ENCODE measurements around the gene ATG7. TPM values are rescaled to one million over a fixed set of nuclear protein-coding genes. Genes with fewer than 3 reads are reported as not detected.

ATG7 gene
- polyA plus RNA-seq, 4 donors = 7.8 to 16.3 (median 11.6) TPM

DNA sequence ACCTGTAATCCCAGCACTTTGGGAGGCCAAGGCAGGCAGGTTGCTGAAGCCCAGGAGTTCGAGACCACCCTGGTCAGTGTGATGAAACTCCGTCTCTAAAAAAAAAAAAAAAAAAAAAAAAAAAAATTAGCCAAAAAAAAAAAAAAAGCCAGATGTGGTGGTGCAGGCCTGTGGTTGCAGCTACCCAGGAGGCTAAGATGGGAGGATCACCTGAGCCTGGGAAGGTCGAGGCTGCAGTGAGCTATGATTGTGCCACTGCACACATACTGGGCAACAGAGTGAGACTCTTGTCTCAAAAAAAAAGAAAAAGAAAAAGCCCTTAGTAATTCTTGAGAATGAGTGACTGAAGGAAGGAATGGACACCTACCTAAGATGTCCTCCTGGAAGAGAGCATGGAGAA, 266.4 kb downstream of the ATG7 start:
- Histone ChIP-seq H3K4me1 (ENCODE audit: control insufficient read depth in 3 of 3, insufficient read depth in 2 of 3, low read depth in 1 of 3, low read length in 2 of 3) (no peaks in the 10 kb centered on the region), H3K36me3 (ENCODE audit: control insufficient read depth in 3 of 3, insufficient read depth in 2 of 3, low read depth in 1 of 3, low read length in 3 of 3) (peaks cover 0 to 2% (median 0%) of the 10 kb centered on the region in 3 donors), H3K27ac (ENCODE audit: low read depth in 1 of 3, low read length in 2 of 3) (no peak overlapping the region), H3K9me3 (ENCODE audit: control insufficient read depth in 2 of 2, insufficient read depth in 1 of 2, low read depth in 1 of 2, low read length in 1 of 2) (peaks cover 0 to 6% of the 10 kb centered on the region in 2 donors), H3K27me3 (ENCODE audit: control insufficient read depth in 3 of 3, insufficient read depth in 3 of 3, low read length in 3 of 3) (no peaks in the 10 kb centered on the region), H3K4me3 (ENCODE audit: low read depth in 1 of 3, low read length in 3 of 3) (no peak overlapping the region)
- FAIRE-seq (no peak), DNase-seq (no peak)
- 89 to 100% (median 98%) methylated on average over 2 to 3 of the region's 3 CpGs for WGBS, 3 donors

DNA sequence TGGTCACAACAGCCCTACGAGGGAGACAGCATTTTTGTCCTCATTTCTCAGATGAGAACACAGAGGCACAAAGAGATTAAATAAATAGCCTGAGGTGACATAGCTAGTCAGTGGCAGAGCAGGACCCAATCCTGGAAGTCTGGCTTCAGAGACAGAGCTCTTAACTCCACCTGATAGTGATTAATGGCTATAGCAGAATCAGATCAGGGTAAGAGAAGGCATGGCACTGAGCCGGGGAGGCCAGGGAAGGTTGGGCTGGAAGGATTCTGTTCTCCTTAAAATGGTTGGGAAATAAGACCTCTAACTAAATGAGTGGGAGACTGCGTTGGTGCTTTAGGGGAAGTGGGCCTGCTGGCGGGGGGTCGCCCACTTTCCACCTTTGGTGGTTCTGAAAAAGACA, 267.0 kb downstream of the ATG7 start:
- Histone ChIP-seq H3K9me3 (ENCODE audit: control insufficient read depth in 2 of 2, insufficient read depth in 1 of 2, low read depth in 1 of 2, low read length in 1 of 2) (peaks cover 0 to 13% of the 10 kb centered on the region in 2 donors), H3K27ac (ENCODE audit: low read depth in 1 of 3, low read length in 2 of 3) (no peak overlapping the region), H3K4me1 (ENCODE audit: control insufficient read depth in 3 of 3, insufficient read depth in 2 of 3, low read depth in 1 of 3, low read length in 2 of 3) (no peaks in the 10 kb centered on the region), H3K36me3 (ENCODE audit: control insufficient read depth in 3 of 3, insufficient read depth in 2 of 3, low read depth in 1 of 3, low read length in 3 of 3) (peaks cover 0 to 2% (median 0%) of the 10 kb centered on the region in 3 donors), H3K4me3 (ENCODE audit: low read depth in 1 of 3, low read length in 3 of 3) (no peak overlapping the region), H3K27me3 (ENCODE audit: control insufficient read depth in 3 of 3, insufficient read depth in 3 of 3, low read length in 3 of 3) (no peaks in the 10 kb centered on the region)
- 91 to 95% (median 93%) methylated on average over 5 of the region's 5 CpGs for WGBS, 3 donors
- DNase-seq = no peak
- no peak for FAIRE-seq

DNA sequence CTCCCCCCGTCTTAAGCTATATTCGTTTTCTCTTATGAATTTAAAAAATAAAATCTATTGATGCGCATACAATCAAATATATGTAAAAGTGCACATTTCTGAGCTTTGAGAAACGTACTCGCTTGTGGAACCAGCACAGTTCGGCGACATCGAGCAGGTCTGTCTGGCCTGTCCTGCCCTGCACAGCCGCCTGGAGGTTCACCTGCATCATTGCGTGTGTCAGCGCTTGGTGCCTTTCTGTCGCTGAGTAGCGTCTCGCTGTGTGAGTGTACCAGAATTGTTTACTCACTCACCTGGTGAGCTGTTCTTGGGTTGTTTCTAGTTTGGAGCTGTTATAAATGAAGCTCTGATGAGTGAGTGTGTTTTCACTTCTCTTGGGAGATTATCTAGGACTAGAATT, 267.5 kb downstream of the ATG7 start:
- FAIRE-seq (no peak), DNase-seq (no peak)
- Histone ChIP-seq H3K4me1 (ENCODE audit: control insufficient read depth in 3 of 3, insufficient read depth in 2 of 3, low read depth in 1 of 3, low read length in 2 of 3) (no peaks in the 10 kb centered on the region), H3K27ac (ENCODE audit: low read depth in 1 of 3, low read length in 2 of 3) (no peak overlapping the region), H3K4me3 (ENCODE audit: low read depth in 1 of 3, low read length in 3 of 3) (no peak overlapping the region), H3K9me3 (ENCODE audit: control insufficient read depth in 2 of 2, insufficient read depth in 1 of 2, low read depth in 1 of 2, low read length in 1 of 2) (peaks cover 0 to 14% of the 10 kb centered on the region in 2 donors), H3K27me3 (ENCODE audit: control insufficient read depth in 3 of 3, insufficient read depth in 3 of 3, low read length in 3 of 3) (no peaks in the 10 kb centered on the region), H3K36me3 (ENCODE audit: control insufficient read depth in 3 of 3, insufficient read depth in 2 of 3, low read depth in 1 of 3, low read length in 3 of 3) (peaks cover 0 to 2% (median 0%) of the 10 kb centered on the region in 3 donors)
- 77 to 95% (median 93%) methylated on average over 14 of the region's 14 CpGs for WGBS, 3 donors

DNA sequence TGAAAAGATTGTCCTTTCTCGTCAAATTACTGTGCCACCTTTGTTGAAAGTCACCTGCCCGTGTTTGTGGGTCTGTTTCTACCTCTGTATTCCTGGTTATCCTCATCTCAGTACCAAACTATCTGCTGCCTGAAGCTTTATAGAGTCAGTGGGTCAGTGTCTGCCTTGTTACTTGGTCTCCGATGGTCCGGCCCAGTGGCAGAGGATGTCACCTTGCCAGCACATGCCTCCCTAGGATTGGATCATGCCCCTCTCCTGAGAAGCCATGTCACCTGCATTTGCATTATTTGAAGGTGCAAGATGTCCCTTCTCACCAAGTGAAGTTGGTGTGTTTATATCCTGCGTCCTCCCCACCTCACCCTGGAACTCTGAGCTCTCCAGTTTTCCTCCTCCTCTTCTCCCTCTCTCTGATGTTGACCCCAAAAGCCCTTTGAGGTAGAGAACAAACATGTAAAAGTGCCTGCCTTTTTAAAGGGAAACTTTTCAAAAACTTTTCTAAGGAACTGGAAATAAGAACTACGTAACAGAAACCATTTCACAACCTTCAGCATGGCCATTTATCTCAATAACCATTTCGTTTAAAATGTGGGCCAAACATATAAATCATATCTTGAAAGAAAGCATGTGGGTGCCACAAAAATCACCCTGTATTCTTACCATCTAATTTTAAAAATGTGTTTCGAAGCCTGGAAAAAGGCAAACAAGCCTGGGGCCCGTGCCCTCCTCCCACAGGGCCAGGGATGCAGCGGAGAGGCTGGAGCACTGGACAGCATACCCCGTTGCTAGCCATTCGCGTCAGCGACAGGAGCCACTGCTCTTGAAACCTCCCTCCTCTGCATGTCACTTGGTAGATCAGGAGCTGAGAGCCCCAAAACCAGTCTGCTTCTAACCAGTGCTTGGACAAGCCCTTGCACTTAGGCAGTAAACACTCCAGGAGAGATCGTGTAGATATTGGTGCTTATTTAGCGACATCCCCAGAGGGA, 269.4 kb downstream of the ATG7 start:
- Histone ChIP-seq H3K4me3 (ENCODE audit: low read depth in 1 of 3, low read length in 3 of 3) (no peak overlapping the region), H3K36me3 (ENCODE audit: control insufficient read depth in 3 of 3, insufficient read depth in 2 of 3, low read depth in 1 of 3, low read length in 3 of 3) (peaks cover 0 to 2% (median 2%) of the 10 kb centered on the region in 3 donors), H3K4me1 (ENCODE audit: control insufficient read depth in 3 of 3, insufficient read depth in 2 of 3, low read depth in 1 of 3, low read length in 2 of 3) (no peaks in the 10 kb centered on the region), H3K27ac (ENCODE audit: low read depth in 1 of 3, low read length in 2 of 3) (no peak overlapping the region), H3K9me3 (ENCODE audit: control insufficient read depth in 2 of 2, insufficient read depth in 1 of 2, low read depth in 1 of 2, low read length in 1 of 2) (peaks cover 0 to 14% of the 10 kb centered on the region in 2 donors), H3K27me3 (ENCODE audit: control insufficient read depth in 3 of 3, insufficient read depth in 3 of 3, low read length in 3 of 3) (no peaks in the 10 kb centered on the region)
- WGBS, 3 donors = 88 to 89% (median 88%) methylated on average over 16 of the region's 16 CpGs
- FAIRE-seq (no peak), DNase-seq (no peak)

DNA sequence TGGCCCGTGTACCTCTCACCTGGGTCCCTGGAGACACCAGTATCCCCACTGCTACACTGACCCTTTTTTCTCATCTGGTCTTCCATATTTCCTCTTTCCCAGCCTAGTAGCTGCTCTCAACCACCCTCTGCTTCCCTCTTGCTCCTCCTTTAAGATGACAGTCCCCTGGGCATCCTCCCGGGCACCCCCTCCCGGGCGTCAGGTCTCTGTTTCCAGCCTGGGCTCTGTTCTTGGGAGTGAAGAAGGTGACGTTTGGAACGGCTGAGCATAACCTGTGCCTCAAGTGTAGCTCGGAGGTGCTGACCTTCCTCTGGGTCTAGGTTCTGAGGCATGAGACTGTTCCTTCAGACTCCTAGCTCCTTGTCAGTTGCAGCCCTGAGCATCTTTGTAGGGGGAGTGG, 270.4 kb downstream of the ATG7 start:
- WGBS, 3 donors = 91 to 93% (median 93%) methylated on average over 7 of the region's 7 CpGs
- H3K36me3 ChIP-seq (ENCODE audit: control insufficient read depth in 3 of 3, insufficient read depth in 2 of 3, low read depth in 1 of 3, low read length in 3 of 3) = peaks cover 0 to 2% (median 2%) of the 10 kb centered on the region in 3 donors
- no peak overlapping the region for H3K27ac ChIP-seq (ENCODE audit: low read depth in 1 of 3, low read length in 2 of 3)
- DNase-seq (no peak), FAIRE-seq (no peak)
- peaks cover 0 to 14% of the 10 kb centered on the region in 2 donors for H3K9me3 ChIP-seq (ENCODE audit: control insufficient read depth in 2 of 2, insufficient read depth in 1 of 2, low read depth in 1 of 2, low read length in 1 of 2)
- no peaks in the 10 kb centered on the region for H3K27me3 ChIP-seq (ENCODE audit: control insufficient read depth in 3 of 3, insufficient read depth in 3 of 3, low read length in 3 of 3)
- no peaks in the 10 kb centered on the region for H3K4me1 ChIP-seq (ENCODE audit: control insufficient read depth in 3 of 3, insufficient read depth in 2 of 3, low read depth in 1 of 3, low read length in 2 of 3)
- no peak overlapping the region for H3K4me3 ChIP-seq (ENCODE audit: low read depth in 1 of 3, low read length in 3 of 3)

DNA sequence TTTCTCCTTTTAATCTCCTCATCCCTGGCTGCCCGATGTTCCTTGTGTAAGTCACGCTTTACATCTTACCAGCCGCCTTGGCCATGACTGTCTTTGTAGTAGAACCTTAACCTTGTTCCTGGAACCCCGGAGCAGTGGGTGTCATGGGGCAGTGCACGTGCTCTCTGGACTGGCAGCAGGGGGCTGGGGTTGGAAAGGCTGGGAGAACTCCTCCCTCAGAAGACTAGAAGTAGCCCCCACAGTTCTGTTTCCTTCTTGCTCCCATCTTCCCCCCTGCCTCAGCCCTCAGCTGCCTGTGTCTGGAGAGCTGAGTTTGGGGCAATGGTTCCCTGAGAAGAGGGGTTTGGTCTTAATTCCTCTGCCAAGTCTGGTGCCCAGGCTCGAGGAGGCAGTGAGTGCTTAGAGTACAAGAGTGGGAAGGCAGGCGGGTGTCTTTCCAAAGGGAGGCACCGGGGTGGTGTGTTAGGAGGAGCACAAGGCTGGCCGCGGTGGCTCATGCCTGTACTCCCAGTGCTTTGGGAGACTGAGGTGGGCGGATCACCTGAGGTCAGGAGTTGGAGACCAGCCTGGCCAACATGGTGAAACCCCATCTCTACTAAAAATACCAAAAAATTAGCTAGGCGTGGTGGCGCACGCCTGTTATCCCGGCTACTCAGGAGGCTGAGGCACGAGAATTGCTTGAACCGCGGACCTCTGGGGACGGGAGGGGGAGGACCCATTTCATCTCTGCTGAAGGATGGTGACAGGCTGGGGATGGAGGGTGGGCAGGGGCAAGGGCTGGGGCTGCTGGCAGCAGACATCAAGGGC, 271.1 kb downstream of the ATG7 start:
- no peak overlapping the region for H3K4me3 ChIP-seq (ENCODE audit: low read depth in 1 of 3, low read length in 3 of 3)
- FAIRE-seq (no peak), DNase-seq (no peak)
- WGBS, 3 donors = 93 to 98% (median 95%) methylated on average over 19 of the region's 19 CpGs
- no peaks in the 10 kb centered on the region for H3K27me3 ChIP-seq (ENCODE audit: control insufficient read depth in 3 of 3, insufficient read depth in 3 of 3, low read length in 3 of 3)
- peaks cover 0 to 2% (median 0%) of the 10 kb centered on the region in 3 donors for H3K36me3 ChIP-seq (ENCODE audit: control insufficient read depth in 3 of 3, insufficient read depth in 2 of 3, low read depth in 1 of 3, low read length in 3 of 3)
- peaks cover 0 to 14% of the 10 kb centered on the region in 2 donors for H3K9me3 ChIP-seq (ENCODE audit: control insufficient read depth in 2 of 2, insufficient read depth in 1 of 2, low read depth in 1 of 2, low read length in 1 of 2)
- H3K4me1 ChIP-seq (ENCODE audit: control insufficient read depth in 3 of 3, insufficient read depth in 2 of 3, low read depth in 1 of 3, low read length in 2 of 3) = no peaks in the 10 kb centered on the region
- no peak overlapping the region for H3K27ac ChIP-seq (ENCODE audit: low read depth in 1 of 3, low read length in 2 of 3)

DNA sequence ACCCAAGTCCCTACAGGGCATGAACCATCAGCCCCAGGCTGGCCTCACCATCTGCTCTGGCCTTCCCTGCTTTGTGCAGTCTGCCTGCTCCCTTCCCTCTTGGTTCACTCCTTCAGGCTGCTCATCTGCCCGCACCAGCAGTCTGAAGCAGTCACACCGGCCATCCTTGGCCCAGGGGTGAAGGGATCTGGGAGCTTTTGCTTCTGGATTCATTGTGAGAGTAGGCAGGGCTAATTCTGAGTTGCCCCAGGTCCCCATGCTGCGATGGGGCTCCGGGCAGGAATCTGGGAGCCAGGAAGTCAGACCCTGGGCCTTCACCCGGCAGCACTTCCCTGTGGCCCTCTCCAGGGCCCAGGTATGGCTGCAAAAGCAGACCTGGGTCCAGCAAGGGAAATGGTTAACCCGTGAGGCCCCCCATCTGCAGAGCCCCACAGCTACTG, 271.8 kb downstream of the ATG7 start:
- H3K4me1 ChIP-seq (ENCODE audit: control insufficient read depth in 3 of 3, insufficient read depth in 2 of 3, low read depth in 1 of 3, low read length in 2 of 3) = no peaks in the 10 kb centered on the region
- no peaks in the 10 kb centered on the region for H3K27me3 ChIP-seq (ENCODE audit: control insufficient read depth in 3 of 3, insufficient read depth in 3 of 3, low read length in 3 of 3)
- WGBS, 3 donors = 82 to 93% (median 91%) methylated on average over 6 of the region's 6 CpGs
- FAIRE-seq (no peak), DNase-seq (no peak)
- peaks cover 0 to 14% of the 10 kb centered on the region in 2 donors for H3K9me3 ChIP-seq (ENCODE audit: control insufficient read depth in 2 of 2, insufficient read depth in 1 of 2, low read depth in 1 of 2, low read length in 1 of 2)
- no peak overlapping the region for H3K27ac ChIP-seq (ENCODE audit: low read depth in 1 of 3, low read length in 2 of 3)
- H3K4me3 ChIP-seq (ENCODE audit: low read depth in 1 of 3, low read length in 3 of 3) = no peak overlapping the region
- peaks cover 0 to 2% (median 0%) of the 10 kb centered on the region in 3 donors for H3K36me3 ChIP-seq (ENCODE audit: control insufficient read depth in 3 of 3, insufficient read depth in 2 of 3, low read depth in 1 of 3, low read length in 3 of 3)

DNA sequence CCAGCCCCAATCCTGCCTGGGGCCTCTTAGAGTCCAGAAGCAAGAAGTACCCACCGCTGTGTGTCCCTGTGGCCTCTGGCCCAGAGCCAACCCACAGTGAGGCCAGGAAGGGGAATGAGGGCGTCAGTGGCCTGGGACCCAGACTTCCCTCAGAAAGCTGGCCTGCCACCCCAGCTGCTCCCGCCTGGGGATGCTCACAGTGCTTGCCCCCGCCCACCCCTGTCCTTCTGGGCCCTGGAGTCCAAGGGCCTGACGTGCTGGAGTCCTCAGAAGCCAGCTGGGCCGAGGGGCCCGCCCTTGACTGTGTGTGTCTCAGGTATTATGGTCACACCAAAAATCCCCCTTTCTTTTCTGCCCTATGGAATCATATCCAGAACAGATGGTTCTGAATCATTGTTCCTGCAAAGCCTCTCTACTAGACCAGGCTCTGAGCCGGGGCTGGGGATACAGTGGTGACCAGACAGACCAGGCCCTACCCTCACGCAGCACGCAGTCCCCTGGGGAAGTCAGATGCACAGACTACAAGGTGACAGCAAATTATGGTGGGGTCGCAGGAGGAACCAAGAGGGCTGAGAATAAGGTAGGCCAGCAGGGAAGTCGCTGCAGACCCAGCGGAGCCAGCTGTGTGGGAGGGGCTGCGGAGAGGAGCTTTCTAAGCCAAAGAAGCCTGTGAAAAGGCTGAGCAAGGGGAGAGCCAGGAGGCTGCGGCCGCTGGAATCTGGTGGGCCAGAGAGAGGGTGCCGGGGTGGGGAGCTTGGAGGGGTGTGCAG, 272.4 kb downstream of the ATG7 start:
- Histone ChIP-seq H3K27ac (ENCODE audit: low read depth in 1 of 3, low read length in 2 of 3) (no peak overlapping the region), H3K36me3 (ENCODE audit: control insufficient read depth in 3 of 3, insufficient read depth in 2 of 3, low read depth in 1 of 3, low read length in 3 of 3) (peaks cover 0 to 2% (median 0%) of the 10 kb centered on the region in 3 donors), H3K9me3 (ENCODE audit: control insufficient read depth in 2 of 2, insufficient read depth in 1 of 2, low read depth in 1 of 2, low read length in 1 of 2) (peaks cover 0 to 14% of the 10 kb centered on the region in 2 donors), H3K27me3 (ENCODE audit: control insufficient read depth in 3 of 3, insufficient read depth in 3 of 3, low read length in 3 of 3) (no peaks in the 10 kb centered on the region), H3K4me3 (ENCODE audit: low read depth in 1 of 3, low read length in 3 of 3) (no peak overlapping the region), H3K4me1 (ENCODE audit: control insufficient read depth in 3 of 3, insufficient read depth in 2 of 3, low read depth in 1 of 3, low read length in 2 of 3) (no peaks in the 10 kb centered on the region)
- FAIRE-seq (no peak), DNase-seq (no peak)
- 70 to 80% (median 78%) methylated on average over 17 of the region's 17 CpGs for WGBS, 3 donors
